WTC11 (cell line): Measurements from ENCODE around the gene VWA8. TPM values are rescaled to one million over a fixed set of nuclear protein-coding genes. Genes with fewer than 3 reads are reported as not detected.
A peak's percentile ranks its signal among the peaks of the same experiment; 100 is the strongest.

Source experiments
- ATAC-seq: fragments of 200-7000 bp; cut with Tn5 transposase; 2 replicates; pipeline ENCODE4 v1.10.0; 2021; ENCODE audit warnings: mild to moderate bottlenecking, moderate library complexity
- CTCF ChIA-PET: fragments of 300-600 bp; sonication (Branson Sonifier 250); formaldehyde crosslinking; loops from one replicate; lab custom pipeline; 2021; ENCODE audit warnings: antibody characterized with exemption; lab: Charles Lee
- POLR2A ChIA-PET: fragments of 350-600 bp; sonication (Branson Sonifier 250); formaldehyde crosslinking; loops from one replicate; lab custom pipeline; 2021; ENCODE audit warnings: antibody characterized with exemption; lab: Charles Lee
- DNase-seq: peaks from one replicate; pipeline ENCODE4 v3.0.0; 2021; ENCODE audit warnings: low spot score
- H3K27ac Mint-ChIP-seq: 2 replicates; pipeline ENCODE4 v1.8.0; 2021; ENCODE audit warnings: mixed read lengths
- H3K27me3 Mint-ChIP-seq: 2 replicates; pipeline ENCODE4 v1.8.0; 2021; ENCODE audit warnings: low read depth, mild to moderate bottlenecking, moderate library complexity, mixed read lengths
- H3K36me3 Mint-ChIP-seq: 2 replicates; pipeline ENCODE4 v1.8.0; 2021; ENCODE audit warnings: mixed read lengths
- H3K4me1 Mint-ChIP-seq: 2 replicates; pipeline ENCODE4 v1.8.0; 2022; ENCODE audit warnings: mixed read lengths
- H3K4me3 Mint-ChIP-seq: 2 replicates; pipeline ENCODE4 v1.8.0; 2021; ENCODE audit warnings: mild to moderate bottlenecking, moderate library complexity, mixed read lengths
- H3K9me3 Mint-ChIP-seq: 2 replicates; pipeline ENCODE4 v1.8.0; 2021; ENCODE audit warnings: mixed read lengths
- ARID4B ChIP-seq: sonication (generic); formaldehyde crosslinking; IDR thresholded peaks from 2 replicates; pipeline ENCODE4 v1.8.0; 2023; ENCODE audit warnings: missing genetic modification reagents, mild to moderate bottlenecking, borderline replicate concordance
- ATF1 ChIP-seq: sonication (generic); formaldehyde crosslinking; IDR thresholded peaks from 2 replicates; pipeline ENCODE4 v1.8.1; 2023; ENCODE audit warnings: mild to moderate bottlenecking, moderate library complexity, missing genetic modification reagents
- CREM ChIP-seq: sonication (generic); formaldehyde crosslinking; IDR thresholded peaks from 2 replicates; pipeline ENCODE4 v1.8.1; 2022; ENCODE audit warnings: mild to moderate bottlenecking, missing genetic modification reagents, moderate library complexity
- E2F1 ChIP-seq: sonication (generic); formaldehyde crosslinking; IDR thresholded peaks from 2 replicates; pipeline ENCODE4 v1.8.0; 2022; ENCODE audit warnings: mild to moderate bottlenecking, missing genetic modification reagents
- FOXK1 ChIP-seq: sonication (generic); formaldehyde crosslinking; IDR thresholded peaks from 2 replicates; pipeline ENCODE4 v1.8.0; 2022; ENCODE audit warnings: mild to moderate bottlenecking, moderate library complexity, missing genetic modification reagents
- MLX ChIP-seq: sonication (generic); formaldehyde crosslinking; IDR thresholded peaks from 2 replicates; pipeline ENCODE4 v1.8.1; 2023; ENCODE audit warnings: mild to moderate bottlenecking, missing genetic modification reagents, moderate library complexity
- MXD4 ChIP-seq: fragments of 250-450 bp; sonication (Bioruptor Pico); IDR thresholded peaks from 2 replicates; pipeline ENCODE4 v1.8.0; 2021; ENCODE audit warnings: mild to moderate bottlenecking, moderate library complexity, borderline replicate concordance
- NFATC4 ChIP-seq: fragments of 250-450 bp; sonication (Bioruptor Pico); IDR thresholded peaks from 2 replicates; pipeline ENCODE4 v1.9.0; 2021; ENCODE audit warnings: mild to moderate bottlenecking
- NFYB ChIP-seq: sonication (generic); formaldehyde crosslinking; conservative IDR thresholded peaks from 2 replicates; pipeline ENCODE4 v1.8.0; 2022; ENCODE audit warnings: low read depth, missing genetic modification reagents
- NR1H2 ChIP-seq: sonication (generic); formaldehyde crosslinking; IDR thresholded peaks from 2 replicates; pipeline ENCODE4 v1.9.0; 2021; ENCODE audit warnings: mild to moderate bottlenecking, moderate library complexity, missing genetic modification reagents
- PRDM15 ChIP-seq: sonication (generic); formaldehyde crosslinking; IDR thresholded peaks from 2 replicates; pipeline ENCODE4 v1.8.0; 2022; ENCODE audit warnings: missing genetic modification reagents
- PRRX2 ChIP-seq: fragments of 250-450 bp; sonication (Bioruptor Pico); IDR thresholded peaks from 2 replicates; pipeline ENCODE4 v1.8.0; 2021; ENCODE audit warnings: mild to moderate bottlenecking
- SP1 ChIP-seq: sonication (generic); formaldehyde crosslinking; conservative IDR thresholded peaks from 2 replicates; pipeline ENCODE4 v1.8.1; 2022; ENCODE audit warnings: missing genetic modification reagents
- ZNF396 ChIP-seq: fragments of 250-450 bp; sonication (Bioruptor Pico); IDR thresholded peaks from 2 replicates; pipeline ENCODE4 v1.8.0; 2021; ENCODE audit warnings: mild to moderate bottlenecking, moderate library complexity, borderline replicate concordance
- total RNA-seq: library from RNA; stranded (reverse); gene quantifications from 3 replicates; pipeline ENCODE4 v1.2.3, GENCODE V29; 2021

Gene VWA8
- total RNA-seq, 1 experiment from 2014 or later: 19.9 TPM

GRCh38 chr13:41644742-41645141 lies 316.2 kb downstream of the VWA8 start:
- no peaks in the 10 kb centered on the region for H3K36me3 Mint-ChIP-seq
- H3K27ac Mint-ChIP-seq: no peak overlapping the region
- no peaks in the 10 kb centered on the region for H3K9me3 Mint-ChIP-seq
- H3K27me3 Mint-ChIP-seq: no peaks in the 10 kb centered on the region
- no peak for ATAC-seq
- no peak overlapping the region for H3K4me3 Mint-ChIP-seq
- H3K4me1 Mint-ChIP-seq: peaks cover 18% of the 10 kb centered on the region
- CTCF ChIA-PET: no interaction called here
- DNase-seq: no peak
- POLR2A ChIA-PET: no interaction called here
- TF ChIP-seq SP1 (CRISPR knock-in tag) (no peak), NFATC4 (CRISPR knock-in tag) (no peak), E2F1 (no peak), FOXK1 (CRISPR knock-in tag) (no peak), PRDM15 (CRISPR knock-in tag) (no peak), CREM (CRISPR knock-in tag) (no peak), NFYB (CRISPR knock-in tag) (no peak), NR1H2 (CRISPR knock-in tag) (no peak), ATF1 (CRISPR knock-in tag) (no peak), ARID4B (CRISPR knock-in tag) (no peak), PRRX2 (CRISPR knock-in tag) (no peak), MXD4 (CRISPR knock-in tag) (no peak), MLX (no peak)

- no peak for TF ChIP-seq ZNF396 (CRISPR knock-in tag)
Measured at GRCh38 chr13:41643507-41643906, 317.4 kb downstream of the VWA8 start.

More at GRCh38 chr13:41643507-41643906, 317.4 kb downstream of the VWA8 start:
- Mint-ChIP-seq H3K27ac (no peak overlapping the region), H3K4me3 (no peak overlapping the region), H3K36me3 (no peaks in the 10 kb centered on the region), H3K4me1 (peaks cover 12% of the 10 kb centered on the region), H3K27me3 (no peaks in the 10 kb centered on the region), H3K9me3 (no peaks in the 10 kb centered on the region)
- DNase-seq (no peak), ATAC-seq (peak; percentile 34)
- POLR2A ChIA-PET: no interaction called here
- CTCF ChIA-PET: interaction anchor here (0.8 to 1.4 kb wide), 2 partner anchors 9 to 25 kb away, joined by 5 to 7 read pairs; no protein-coding TSS in a partner anchor
